ENCODE results near the gene RITA1. TPM values are rescaled to one million over a fixed set of nuclear protein-coding genes. Genes with fewer than 3 reads are reported as not detected.

Gene RITA1
- total RNA-seq, 1 donor from 2014 or later = 22.3 TPM

Other genes with a start within 250 kb of the RITA1 start
- gene OAS3, start 247.2 kb upstream of the RITA1 start, total RNA-seq = 8.4 and 31.0 TPM in 2 replicates
- 11.1 and 16.5 TPM in 2 replicates for gene OAS2, start 207.2 kb upstream of the RITA1 start, total RNA-seq
- not detected in 2 replicates for gene DTX1, start 129.0 kb upstream of the RITA1 start, total RNA-seq
- gene RASAL1, start 50.0 kb upstream of the RITA1 start, total RNA-seq = not detected in 2 replicates
- gene CFAP73, start 36.0 kb upstream of the RITA1 start, total RNA-seq = not detected in 2 replicates
- 47.5 and 49.1 TPM in 2 replicates for gene DDX54, start 243 bp upstream of the RITA1 start, total RNA-seq
- gene TPCN1, start 35.7 kb downstream of the RITA1 start, total RNA-seq = 8.2 and 10.8 TPM in 2 replicates
- 10.4 and 27.0 TPM in 2 replicates for gene SLC8B1, start 149.4 kb downstream of the RITA1 start, total RNA-seq
- gene PLBD2, start 172.9 kb downstream of the RITA1 start, total RNA-seq = 18.0 and 26.7 TPM in 2 replicates
- gene SDS, start 218.2 kb downstream of the RITA1 start, total RNA-seq = not detected in 2 replicates
- 6.8 and 10.3 TPM in 2 replicates for gene SDSL, start 236.7 kb downstream of the RITA1 start, total RNA-seq

Measured in pulmonary artery endothelial cell (primary cell).